ENCODE measurements around the gene OR6C2.

DNA sequence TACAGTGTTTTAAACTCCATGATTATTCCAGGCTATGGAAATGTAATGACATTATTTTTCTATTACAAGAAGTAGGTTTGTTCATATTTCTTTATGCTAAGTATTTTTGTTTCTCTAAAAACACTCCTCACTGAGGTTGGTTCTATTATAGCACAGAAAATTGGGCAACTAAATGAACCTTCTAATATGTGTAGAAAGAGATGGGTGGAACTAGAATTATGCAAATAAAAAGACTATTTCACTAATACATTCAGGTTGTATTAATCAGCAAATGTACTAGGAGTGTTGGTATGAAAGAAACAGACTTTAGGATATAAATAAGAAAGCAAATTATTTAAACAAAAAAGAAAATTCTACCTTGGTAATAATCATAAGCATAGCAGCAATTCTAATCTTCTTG, 4.9 kb downstream of the OR6C2 start:
- TF ChIP-seq EZH2phosphoT487 (IDR thresholded peaks at IDR 0.05; ENCODE audit: low read depth, severe bottlenecking, unreplicated experiment) (no peak), EZH2 (IDR thresholded peaks at IDR 0.05; ENCODE audit: borderline replicate concordance) (no peak)
- TF ChIP-seq, protein P1, sequence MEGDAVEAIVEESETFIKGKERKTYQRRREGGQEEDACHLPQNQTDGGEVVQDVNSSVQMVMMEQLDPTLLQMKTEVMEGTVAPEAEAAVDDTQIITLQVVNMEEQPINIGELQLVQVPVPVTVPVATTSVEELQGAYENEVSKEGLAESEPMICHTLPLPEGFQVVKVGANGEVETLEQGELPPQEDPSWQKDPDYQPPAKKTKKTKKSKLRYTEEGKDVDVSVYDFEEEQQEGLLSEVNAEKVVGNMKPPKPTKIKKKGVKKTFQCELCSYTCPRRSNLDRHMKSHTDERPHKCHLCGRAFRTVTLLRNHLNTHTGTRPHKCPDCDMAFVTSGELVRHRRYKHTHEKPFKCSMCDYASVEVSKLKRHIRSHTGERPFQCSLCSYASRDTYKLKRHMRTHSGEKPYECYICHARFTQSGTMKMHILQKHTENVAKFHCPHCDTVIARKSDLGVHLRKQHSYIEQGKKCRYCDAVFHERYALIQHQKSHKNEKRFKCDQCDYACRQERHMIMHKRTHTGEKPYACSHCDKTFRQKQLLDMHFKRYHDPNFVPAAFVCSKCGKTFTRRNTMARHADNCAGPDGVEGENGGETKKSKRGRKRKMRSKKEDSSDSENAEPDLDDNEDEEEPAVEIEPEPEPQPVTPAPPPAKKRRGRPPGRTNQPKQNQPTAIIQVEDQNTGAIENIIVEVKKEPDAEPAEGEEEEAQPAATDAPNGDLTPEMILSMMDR (IDR thresholded peaks at IDR 0.05; ENCODE audit: poor library complexity), result no peak

Data from hepatocyte (in vitro differentiated cells).